DND-41 (cell line): ENCODE measurements around the gene ZNF273.
"Not testable (repeated sequence)": the region's sequence is repeated elsewhere in the genome, so short reads cannot be mapped to it uniquely, and the experiment has no call there.

Experiments used
- ATAC-seq: fragments of 200-7000 bp; cut with Tn5 transposase; 3 replicates; pipeline ENCODE4 v1.9.1; 2021; ENCODE audit warnings: low read depth; ENCODE audit not compliant: insufficient read depth
- DNase-seq: peaks from one replicate; pipeline ENCODE4 v3.0.0-alpha.2; 2020
- H2AFZ ChIP-seq: 2 replicates; pipeline ENCODE4 v1.6.0; 2012; ENCODE audit warnings: low read depth, low read length
- H3K27ac ChIP-seq: 2 replicates; pipeline ENCODE4 v1.5.1; 2012; ENCODE audit warnings: low read length, inconsistent platforms
- H3K27me3 ChIP-seq: fragments of 200-600 bp; sonication (generic); 2 replicates; pipeline ENCODE4 v1.6.0; 2012; ENCODE audit warnings: low read length, mild to moderate bottlenecking, inconsistent platforms; ENCODE audit not compliant: insufficient read depth, poor library complexity
- H3K36me3 ChIP-seq: 2 replicates; pipeline ENCODE4 v1.5.1; 2012; ENCODE audit warnings: low read length, inconsistent platforms; ENCODE audit not compliant: insufficient read depth
- H3K4me1 ChIP-seq: 2 replicates; pipeline ENCODE4 v1.5.1; 2012; ENCODE audit warnings: mild to moderate bottlenecking, low read length; ENCODE audit not compliant: insufficient read depth
- H3K4me2 ChIP-seq: 2 replicates; pipeline ENCODE4 v1.6.0; 2012; ENCODE audit warnings: mild to moderate bottlenecking, moderate library complexity, low read length, inconsistent platforms; ENCODE audit not compliant: insufficient read depth
- H3K4me3 ChIP-seq, 2 experiments: fragments of 200-600 bp in 1 of 2; shearing (Covaris generic) in 1 of 2; 2 replicates each; pipeline ENCODE4 v1.5.1; 2012 to 2016; ENCODE audit warnings: inconsistent platforms in 2 of 2, low read length in 2 of 2, mild to moderate bottlenecking in 2 of 2, low read depth in 1 of 2, moderate library complexity in 1 of 2
- H3K79me2 ChIP-seq: 2 replicates; pipeline ENCODE4 v1.6.0; 2012; ENCODE audit warnings: low read length, inconsistent platforms; ENCODE audit not compliant: insufficient read depth
- H3K9ac ChIP-seq: 2 replicates; pipeline ENCODE4 v1.6.0; 2012; ENCODE audit warnings: low read depth, mild to moderate bottlenecking, inconsistent platforms, low read length, moderate library complexity
- H3K9me3 ChIP-seq: 2 replicates; pipeline ENCODE4 v1.5.1; 2012; ENCODE audit warnings: low read length, moderate library complexity, mild to moderate bottlenecking, inconsistent platforms; ENCODE audit not compliant: insufficient read depth, severe bottlenecking
- H4K20me1 ChIP-seq: 2 replicates; pipeline ENCODE4 v1.6.0; 2012; ENCODE audit warnings: low read length; ENCODE audit not compliant: insufficient read depth
- CTCF ChIP-seq: IDR thresholded peaks from 2 replicates; pipeline ENCODE4 v1.5.1; 2012; ENCODE audit warnings: borderline replicate concordance, low read length, moderate library complexity, mild to moderate bottlenecking; ENCODE audit not compliant: poor library complexity, severe bottlenecking; ENCODE audit errors: extremely low read depth
- EZH2 ChIP-seq: IDR thresholded peaks from 3 replicates; pipeline ENCODE4 v1.6.1; 2012; ENCODE audit warnings: borderline replicate concordance, low read depth, mild to moderate bottlenecking, moderate library complexity, low read length, inconsistent platforms; ENCODE audit not compliant: severe bottlenecking

The ZNF273 gene

GRCh38 chr7:64934478-64934877, 31.4 kb downstream of the ZNF273 start:
- Histone ChIP-seq H3K79me2 (no peaks in the 10 kb centered on the region), H3K27me3 (no peaks in the 10 kb centered on the region), H4K20me1 (no peaks in the 10 kb centered on the region), H3K9ac (no peak overlapping the region), H3K4me3 (no peak overlapping the region), H3K36me3 (peaks cover 6% of the 10 kb centered on the region; the same call in 1 of the 2 replicates), H3K27ac (no peak overlapping the region), H2AFZ (no peak overlapping the region), H3K4me1 (no peaks in the 10 kb centered on the region), H3K4me2 (no peak overlapping the region), H3K9me3 (peaks cover 10% of the 10 kb centered on the region)
- no peak for TF ChIP-seq EZH2
- no peak for DNase-seq
- no peak for ATAC-seq

GRCh38 chr7:64938540-64938939, 35.5 kb downstream of the ZNF273 start:
- Histone ChIP-seq H4K20me1 (no peaks in the 10 kb centered on the region), H3K9ac (no peak overlapping the region), H3K9me3 (peaks cover 3% of the 10 kb centered on the region), H3K4me2 (no peak overlapping the region), H3K36me3 (no peaks in the 10 kb centered on the region; the same call in 1 of the 2 replicates), H2AFZ (no peak overlapping the region), H3K27me3 (no peaks in the 10 kb centered on the region), H3K4me3 (no peak overlapping the region), H3K4me1 (no peaks in the 10 kb centered on the region), H3K79me2 (no peaks in the 10 kb centered on the region), H3K27ac (no peak overlapping the region)
- no peak for TF ChIP-seq CTCF
- no peak for TF ChIP-seq EZH2
- ATAC-seq (no peak), DNase-seq (no peak)

- not testable (repeated sequence) for H4K20me1 ChIP-seq, H3K27me3 ChIP-seq, H3K4me3 ChIP-seq, H3K9me3 ChIP-seq, H2AFZ ChIP-seq, H3K36me3 ChIP-seq, H3K4me1 ChIP-seq, H3K27ac ChIP-seq, H3K9ac ChIP-seq, ATAC-seq, DNase-seq, H3K79me2 ChIP-seq, H3K4me2 ChIP-seq
Observed at GRCh38 chr7:64940021-64940420, 36.9 kb downstream of the ZNF273 start.

- H3K9ac ChIP-seq, result not testable (repeated sequence)
Observed at GRCh38 chr7:64944667-64945502, 41.8 kb downstream of the ZNF273 start.

GRCh38 chr7:64945503-64946175, 42.6 kb downstream of the ZNF273 start:
- no peak overlapping the region for H2AFZ ChIP-seq
- H3K4me1 ChIP-seq, result no peaks in the 10 kb centered on the region
- ATAC-seq (0 out of 3 replicates have a peak, but pooled peaks have one; percentile 17), DNase-seq (no peak)
- H3K36me3 ChIP-seq, result no peaks in the 10 kb centered on the region
- H3K9ac ChIP-seq, result no peak overlapping the region
- no peaks in the 10 kb centered on the region for H3K79me2 ChIP-seq
- no peaks in the 10 kb centered on the region for H4K20me1 ChIP-seq
- no peak overlapping the region for H3K4me2 ChIP-seq
- no peak overlapping the region for H3K4me3 ChIP-seq
- no peak overlapping the region for H3K27ac ChIP-seq
- H3K27me3 ChIP-seq, result no peaks in the 10 kb centered on the region
- TF ChIP-seq CTCF (no peak), EZH2 (no peak)
- no peaks in the 10 kb centered on the region for H3K9me3 ChIP-seq

More at GRCh38 chr7:64944667-64945502, 41.8 kb downstream of the ZNF273 start:
- ATAC-seq, H3K9me3 ChIP-seq, H3K27ac ChIP-seq, H3K4me3 ChIP-seq, H3K4me1 ChIP-seq, H3K27me3 ChIP-seq, H4K20me1 ChIP-seq, H3K4me2 ChIP-seq, H3K79me2 ChIP-seq, DNase-seq, H3K36me3 ChIP-seq, H2AFZ ChIP-seq: not testable (repeated sequence)
